Sigmoid colon (tissue), 7 donors: ENCODE measurements around the gene MYT1. TPM values are rescaled to one million over a fixed set of nuclear protein-coding genes. Genes with fewer than 3 reads are reported as not detected.

Experiments
- DNase-seq: peaks from one replicate; pipeline ENCODE4 v3.0.0-alpha.2; 2019
- H3K27ac ChIP-seq, 4 donors: fragments of 200-600 bp; sonication (generic); one replicate each; pipeline ENCODE4 v1.5.1; 2016 to 2019; ENCODE audit warnings: mild to moderate bottlenecking in 1 of 4
- H3K27me3 ChIP-seq, 3 donors: fragments of 200-600 bp; sonication (generic); one replicate each; pipeline ENCODE4 v1.5.1; 2019; ENCODE audit warnings: mild to moderate bottlenecking in 1 of 3
- H3K36me3 ChIP-seq, 4 donors: fragments of 200-600 bp; sonication (generic); one replicate each; pipeline ENCODE4 v1.5.1; 2016 to 2019
- H3K4me1 ChIP-seq, 4 donors: fragments of 200-600 bp; sonication (generic); one replicate each; pipeline ENCODE4 v1.5.1; 2017 to 2019
- H3K4me3 ChIP-seq, 4 donors: fragments of 200-600 bp; sonication (generic); one replicate each; pipeline ENCODE4 v1.5.1; 2017 to 2019; ENCODE audit warnings: mild to moderate bottlenecking in 2 of 4, moderate library complexity in 1 of 4
- H3K9me3 ChIP-seq, 4 donors: fragments of 200-600 bp in 3 of 4; sonication (generic) in 3 of 4; one replicate each; pipeline versions ENCODE4 v1.5.1 to v1.6.1; 2013 to 2019
- EP300 ChIP-seq, 4 donors: sonication (generic); formaldehyde crosslinking; IDR thresholded peaks; one replicate each; pipeline ENCODE4 v1.6.1; 2017; ENCODE audit warnings: antibody characterized with exemption in 4 of 4
- POLR2A ChIP-seq, 2 donors: fragments of 450-650 bp; IDR thresholded peaks; one replicate each; pipeline ENCODE4 v1.6.1; 2016; ENCODE audit warnings: antibody characterized with exemption in 2 of 2, mild to moderate bottlenecking in 2 of 2, moderate library complexity in 2 of 2
- POLR2AphosphoS5 ChIP-seq, 4 donors: sonication (generic); formaldehyde crosslinking; IDR thresholded peaks; one replicate each; pipeline ENCODE4 v1.6.1; 2017; ENCODE audit warnings: antibody characterized with exemption in 4 of 4
- WGBS, 2 donors: extraction: QIAGEN DNeasy Blood & Tissue Kit; methylation state at CpG; one replicate each; pipeline ENCODE4 v1.1.7; 2013; 5-methylcytosine and 5-hydroxymethylcytosine counted together
- intact Hi-C: fragments of 100-400 bp; cut with DNase I; formaldehyde crosslinking; loops from one replicate; pipeline ENCODE4 v1.15.1; 2023
- polyA plus RNA-seq, 3 donors: library from polyadenylated mRNA; stranded (reverse); fragments of 200-250 nt; gene quantifications; one replicate each; pipeline ENCODE4 v1.2.3, GENCODE V29; 2013
- total RNA-seq, 4 donors: library from RNA; depleted of rRNA; stranded (reverse); fragments of >200 nt; gene quantifications; one replicate each; pipeline ENCODE4 v1.1.0, GENCODE V29; 2016
- TF ChIP-seq, protein P1 (sequence below), 4 experiments: fragments of 450-650 bp in 3 of 4; fragments of 200-600 bp in 1 of 4; IDR thresholded peaks; one replicate each; pipeline ENCODE4 v1.5.1; 2016 to 2019; ENCODE audit warnings: antibody characterized with exemption in 4 of 4, mild to moderate bottlenecking in 3 of 4, moderate library complexity in 2 of 4
- donor health status: healthy with polysubstance abuse.
- donor health status: Bipolar disorder and iron deficiency.
- donor health status: healthy.

Gene MYT1
- total and polyA plus RNA-seq, 7 donors, result under 0.01 to 1.1 (median 0.27) TPM; not detected in 2

DNA sequence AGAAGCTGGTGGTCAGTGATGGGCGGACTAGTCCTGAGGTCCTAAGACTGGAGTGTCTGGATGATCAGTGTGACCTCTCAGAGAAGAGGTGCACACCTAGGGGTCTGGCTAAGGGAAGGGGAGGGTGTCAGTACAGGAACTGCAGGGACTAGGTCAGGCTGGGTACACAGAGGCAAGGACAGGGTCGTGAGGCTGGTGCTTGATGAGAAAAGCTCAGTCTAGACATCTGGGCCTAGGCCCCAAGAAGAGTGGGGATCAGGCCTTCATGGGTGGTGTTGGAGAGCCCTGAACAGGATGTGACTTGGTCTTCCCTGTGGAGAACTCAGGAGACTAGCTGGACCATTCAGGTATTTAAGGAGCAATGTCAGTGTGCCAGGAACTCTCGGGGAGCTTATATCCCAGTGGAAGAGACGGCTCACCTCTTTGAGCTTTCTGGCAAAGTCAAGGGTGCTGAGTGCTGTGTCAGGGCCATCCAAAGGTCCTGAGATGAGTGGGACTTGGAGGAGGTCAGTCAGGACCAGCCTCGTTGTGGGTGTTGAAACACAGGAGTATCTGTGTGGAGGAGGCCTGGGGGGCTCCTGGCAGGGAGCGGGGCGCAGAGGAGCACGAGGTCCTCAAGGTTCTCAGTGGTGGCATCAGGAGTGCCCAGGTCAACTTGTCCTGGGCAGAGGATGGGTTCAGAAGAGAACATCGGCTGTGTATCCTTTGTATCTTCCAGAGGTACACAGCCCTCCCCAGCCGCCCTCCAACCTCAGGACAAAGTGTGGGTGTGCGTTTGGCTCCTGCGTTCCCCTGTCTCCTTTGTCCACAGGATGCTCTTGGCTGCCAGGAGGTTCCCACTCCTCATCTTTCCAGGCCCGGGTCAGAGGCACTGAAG is 13.3 kb upstream of the MYT1 start:
- H3K4me1 ChIP-seq, result no peaks in the 10 kb centered on the region
- WGBS, 2 donors, result 78 to 80% methylated on average over 13 of the region's 13 CpGs
- H3K27me3 ChIP-seq, result peaks cover 0 to 38% (median 18%) of the 10 kb centered on the region in 3 donors
- H3K36me3 ChIP-seq, result no peaks in the 10 kb centered on the region
- H3K4me3 ChIP-seq, result no peak overlapping the region
- peak; percentile 26 for DNase-seq
- no peak overlapping the region for H3K27ac ChIP-seq
- no peaks in the 10 kb centered on the region for H3K9me3 ChIP-seq
- intact Hi-C loops, result no loop called here
- TF ChIP-seq EP300 (IDR thresholded peaks at IDR 0.05), result no peak
- no peak for TF ChIP-seq POLR2A (IDR thresholded peaks at IDR 0.05)
- no peak for TF ChIP-seq POLR2AphosphoS5 (IDR thresholded peaks at IDR 0.05)
- TF ChIP-seq, protein P1, sequence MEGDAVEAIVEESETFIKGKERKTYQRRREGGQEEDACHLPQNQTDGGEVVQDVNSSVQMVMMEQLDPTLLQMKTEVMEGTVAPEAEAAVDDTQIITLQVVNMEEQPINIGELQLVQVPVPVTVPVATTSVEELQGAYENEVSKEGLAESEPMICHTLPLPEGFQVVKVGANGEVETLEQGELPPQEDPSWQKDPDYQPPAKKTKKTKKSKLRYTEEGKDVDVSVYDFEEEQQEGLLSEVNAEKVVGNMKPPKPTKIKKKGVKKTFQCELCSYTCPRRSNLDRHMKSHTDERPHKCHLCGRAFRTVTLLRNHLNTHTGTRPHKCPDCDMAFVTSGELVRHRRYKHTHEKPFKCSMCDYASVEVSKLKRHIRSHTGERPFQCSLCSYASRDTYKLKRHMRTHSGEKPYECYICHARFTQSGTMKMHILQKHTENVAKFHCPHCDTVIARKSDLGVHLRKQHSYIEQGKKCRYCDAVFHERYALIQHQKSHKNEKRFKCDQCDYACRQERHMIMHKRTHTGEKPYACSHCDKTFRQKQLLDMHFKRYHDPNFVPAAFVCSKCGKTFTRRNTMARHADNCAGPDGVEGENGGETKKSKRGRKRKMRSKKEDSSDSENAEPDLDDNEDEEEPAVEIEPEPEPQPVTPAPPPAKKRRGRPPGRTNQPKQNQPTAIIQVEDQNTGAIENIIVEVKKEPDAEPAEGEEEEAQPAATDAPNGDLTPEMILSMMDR (IDR thresholded peaks at IDR 0.05), result no peak

GRCh38 chr20:64151633-64152530 is 12.4 kb upstream of the MYT1 start:
- Histone ChIP-seq H3K36me3 (no peaks in the 10 kb centered on the region), H3K27me3 (peaks cover 0 to 29% (median 19%) of the 10 kb centered on the region in 3 donors), H3K4me3 (no peak overlapping the region), H3K4me1 (no peaks in the 10 kb centered on the region), H3K27ac (no peak overlapping the region), H3K9me3 (no peaks in the 10 kb centered on the region)
- peak; percentile 33 for DNase-seq
- WGBS, 2 donors, result 80 to 84% methylated on average over 24 of the region's 24 CpGs
- no peak for TF ChIP-seq POLR2A (IDR thresholded peaks at IDR 0.05)
- TF ChIP-seq EP300 (IDR thresholded peaks at IDR 0.05), result no peak
- no peak for TF ChIP-seq POLR2AphosphoS5 (IDR thresholded peaks at IDR 0.05)
- TF ChIP-seq, protein P1 (IDR thresholded peaks at IDR 0.05), result no peak
- intact Hi-C loops, result no loop called here

DNA sequence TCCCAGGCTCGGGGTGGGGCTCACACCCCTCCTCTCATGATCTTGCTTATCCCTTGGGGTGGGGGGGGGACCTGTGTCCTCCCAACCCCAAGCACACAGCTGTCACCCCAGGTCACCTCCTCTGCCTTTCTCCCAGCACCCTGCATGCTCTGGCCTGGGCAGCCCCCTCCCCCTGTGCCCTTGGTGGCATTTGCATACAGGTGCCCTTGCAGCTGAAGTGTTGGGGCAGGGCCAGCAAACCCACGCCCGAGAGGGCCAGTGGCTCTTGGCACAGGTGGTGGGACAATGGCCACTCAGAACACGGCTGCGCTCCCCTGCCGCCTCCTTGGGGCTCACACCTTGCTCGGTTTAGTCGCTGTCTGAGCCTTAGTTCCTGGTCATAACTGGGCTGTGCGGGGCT is 11.3 kb upstream of the MYT1 start:
- intact Hi-C loops, result no loop called here
- Histone ChIP-seq H3K9me3 (no peaks in the 10 kb centered on the region), H3K27ac (no peak overlapping the region), H3K27me3 (peaks cover 0 to 33% (median 20%) of the 10 kb centered on the region in 3 donors), H3K36me3 (no peaks in the 10 kb centered on the region), H3K4me1 (no peaks in the 10 kb centered on the region), H3K4me3 (no peak overlapping the region)
- 24 to 76% methylated on average over 9 of the region's 9 CpGs for WGBS, 2 donors
- no peak for TF ChIP-seq POLR2AphosphoS5 (IDR thresholded peaks at IDR 0.05)
- TF ChIP-seq POLR2A (IDR thresholded peaks at IDR 0.05), result no peak
- TF ChIP-seq EP300 (IDR thresholded peaks at IDR 0.05), result no peak
- TF ChIP-seq, protein P1 (IDR thresholded peaks at IDR 0.05), result no peak
- DNase-seq, result peak; percentile 44

DNA sequence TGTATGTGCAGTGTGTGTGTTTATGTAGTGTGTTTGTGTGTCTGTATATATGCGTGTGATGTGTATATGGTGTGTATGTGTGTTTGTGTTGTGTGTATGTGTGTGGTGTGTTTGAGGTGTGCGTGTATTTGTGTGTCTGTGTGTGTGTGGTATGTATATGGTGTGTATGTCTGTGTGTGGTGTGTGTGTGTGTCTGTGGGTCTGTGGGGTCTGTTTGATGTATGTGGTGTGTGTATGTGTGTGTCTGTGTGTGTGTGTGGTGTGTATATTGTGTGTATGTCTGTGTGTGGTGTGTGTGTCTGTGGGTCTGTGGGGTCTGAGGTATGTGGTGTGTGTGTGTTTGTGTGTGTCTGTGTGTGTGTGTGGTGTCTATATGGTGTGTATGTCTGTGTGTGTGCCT is 10.8 kb upstream of the MYT1 start:
- Histone ChIP-seq H3K9me3 (no peaks in the 10 kb centered on the region), H3K4me3 (no peak overlapping the region), H3K27ac (no peak overlapping the region), H3K4me1 (no peaks in the 10 kb centered on the region), H3K36me3 (no peaks in the 10 kb centered on the region), H3K27me3 (peaks cover 0 to 36% (median 22%) of the 10 kb centered on the region in 3 donors)
- peak; percentile 25 for DNase-seq
- TF ChIP-seq, protein P1 (IDR thresholded peaks at IDR 0.05), result no peak
- no peak for TF ChIP-seq POLR2AphosphoS5 (IDR thresholded peaks at IDR 0.05)
- no peak for TF ChIP-seq EP300 (IDR thresholded peaks at IDR 0.05)
- TF ChIP-seq POLR2A (IDR thresholded peaks at IDR 0.05), result no peak
- 55 to 67% methylated on average over 2 of the region's 2 CpGs for WGBS, 2 donors
- intact Hi-C loops, result no loop called here
